GM13977 (cell line): Measurements from ENCODE around the gene LINGO4.

Experiments
- DNase-seq: peaks from one replicate; pipeline ENCODE4 v3.0.0; 2012; ENCODE audit warnings: low spot score
- in situ Hi-C: fragments of 300-500 bp; cut with MboI; formaldehyde crosslinking; loops from one replicate; pipeline ENCODE4 v1.12.0; 2022; ENCODE audit warnings: low sequenced_read_pairs, low pct_unique_long_range_greater_than_20kb, mixed read lengths, inconsistent platforms; ENCODE audit not compliant: unreplicated experiment
- TF ChIP-seq, protein P1 (sequence below): IDR thresholded peaks from 2 replicates; pipeline ENCODE4 v1.5.1; 2012; ENCODE audit warnings: mild to moderate bottlenecking, control low read depth; ENCODE audit not compliant: insufficient read depth; ENCODE audit errors: extremely low read depth, missing control alignments

Gene LINGO4

DNA sequence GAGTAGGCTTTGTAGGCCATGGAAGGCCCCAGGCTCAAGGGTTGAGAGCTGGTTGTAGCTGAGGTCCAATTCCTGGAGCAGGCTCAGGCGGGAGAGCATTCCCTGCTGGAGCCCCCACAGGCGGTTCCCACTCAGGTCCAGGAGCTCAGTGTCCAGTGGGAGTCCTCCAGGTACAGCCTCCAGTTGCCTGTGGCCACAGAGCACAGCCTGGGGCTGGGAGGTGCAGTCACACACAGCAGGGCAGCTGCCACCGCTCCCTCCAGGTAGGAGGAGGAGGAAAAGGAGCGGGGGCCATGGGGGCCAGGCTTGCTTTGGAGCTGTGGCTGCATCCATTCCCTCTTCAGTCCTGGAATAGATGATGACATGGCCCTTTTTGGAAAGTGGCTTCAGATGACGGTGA, 2.8 kb downstream of the LINGO4 start:
- TF ChIP-seq, protein P1, sequence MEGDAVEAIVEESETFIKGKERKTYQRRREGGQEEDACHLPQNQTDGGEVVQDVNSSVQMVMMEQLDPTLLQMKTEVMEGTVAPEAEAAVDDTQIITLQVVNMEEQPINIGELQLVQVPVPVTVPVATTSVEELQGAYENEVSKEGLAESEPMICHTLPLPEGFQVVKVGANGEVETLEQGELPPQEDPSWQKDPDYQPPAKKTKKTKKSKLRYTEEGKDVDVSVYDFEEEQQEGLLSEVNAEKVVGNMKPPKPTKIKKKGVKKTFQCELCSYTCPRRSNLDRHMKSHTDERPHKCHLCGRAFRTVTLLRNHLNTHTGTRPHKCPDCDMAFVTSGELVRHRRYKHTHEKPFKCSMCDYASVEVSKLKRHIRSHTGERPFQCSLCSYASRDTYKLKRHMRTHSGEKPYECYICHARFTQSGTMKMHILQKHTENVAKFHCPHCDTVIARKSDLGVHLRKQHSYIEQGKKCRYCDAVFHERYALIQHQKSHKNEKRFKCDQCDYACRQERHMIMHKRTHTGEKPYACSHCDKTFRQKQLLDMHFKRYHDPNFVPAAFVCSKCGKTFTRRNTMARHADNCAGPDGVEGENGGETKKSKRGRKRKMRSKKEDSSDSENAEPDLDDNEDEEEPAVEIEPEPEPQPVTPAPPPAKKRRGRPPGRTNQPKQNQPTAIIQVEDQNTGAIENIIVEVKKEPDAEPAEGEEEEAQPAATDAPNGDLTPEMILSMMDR: no peak
- in situ Hi-C loops: no loop called here
- DNase-seq: no peak

DNA sequence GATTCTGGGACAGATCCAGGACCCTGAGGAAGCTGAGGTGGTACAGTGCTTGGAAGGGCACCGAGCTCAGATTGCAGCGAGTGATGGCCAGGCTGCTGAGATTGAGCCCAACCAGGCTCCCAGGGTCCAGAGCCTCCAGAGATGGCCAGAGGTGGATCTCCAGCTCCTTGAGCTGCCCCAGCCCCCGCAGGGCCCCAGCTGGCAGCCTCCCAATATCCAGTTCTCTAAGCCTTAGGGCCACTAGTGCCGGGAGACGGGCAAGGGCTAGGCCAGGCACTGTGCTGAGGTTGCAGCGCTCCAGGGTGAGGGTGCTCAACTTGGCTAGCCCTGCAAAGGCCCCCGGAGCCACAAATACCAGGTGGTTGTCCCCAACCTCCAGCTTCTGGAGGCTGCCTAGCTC, 3.4 kb downstream of the LINGO4 start:
- TF ChIP-seq, protein P1: no peak
- in situ Hi-C loops: no loop called here
- no peak for DNase-seq

DNA sequence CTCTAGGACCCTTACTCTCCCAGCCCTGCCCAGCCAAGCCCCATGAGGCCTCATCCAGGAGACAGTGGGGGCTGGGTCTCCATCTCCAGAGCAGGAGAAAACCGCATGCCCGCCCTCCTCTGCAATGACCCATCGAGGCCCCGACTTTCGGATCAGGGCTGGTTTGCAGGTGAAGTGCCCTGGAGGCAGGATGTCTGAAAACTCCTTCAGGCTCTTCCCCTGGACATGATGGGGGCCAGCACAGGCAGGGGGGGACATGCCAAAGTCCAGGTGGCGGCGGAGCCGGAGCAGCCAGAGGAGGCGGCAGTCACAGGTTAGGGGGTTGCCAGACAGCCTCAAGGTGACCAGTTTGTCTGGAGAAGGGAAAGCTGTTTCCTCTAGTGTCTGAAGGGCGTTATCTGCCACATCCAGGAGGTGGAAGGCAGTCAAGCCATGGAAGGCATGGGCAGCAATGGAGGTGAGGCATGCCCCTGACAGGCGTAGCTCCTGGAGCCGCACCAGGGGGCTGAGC, 3.9 kb downstream of the LINGO4 start:
- DNase-seq: no peak
- TF ChIP-seq, protein P1: no peak
- in situ Hi-C loops: no loop called here

DNA sequence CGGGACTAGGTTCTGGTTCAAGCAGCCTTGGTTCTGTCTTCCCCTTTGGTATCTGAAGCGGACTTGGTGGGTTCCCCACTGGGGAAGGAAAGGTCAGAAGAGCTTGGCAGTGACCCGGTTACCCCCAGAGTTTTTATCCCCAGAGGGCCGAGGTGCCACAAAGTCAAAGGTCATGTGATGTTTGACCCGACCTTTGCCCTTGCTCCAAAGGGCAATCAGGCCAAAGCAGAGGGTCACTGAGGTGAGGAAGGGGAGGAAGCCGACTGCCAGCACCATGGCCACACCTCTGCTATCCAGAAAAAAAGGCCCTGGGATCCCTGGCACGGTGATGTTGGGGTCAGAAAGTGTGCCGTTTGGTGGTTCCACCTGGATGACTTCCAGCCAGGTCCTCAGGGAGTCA, 4.4 kb downstream of the LINGO4 start:
- in situ Hi-C loops: no loop called here
- TF ChIP-seq, protein P1: no peak
- no peak for DNase-seq

DNA sequence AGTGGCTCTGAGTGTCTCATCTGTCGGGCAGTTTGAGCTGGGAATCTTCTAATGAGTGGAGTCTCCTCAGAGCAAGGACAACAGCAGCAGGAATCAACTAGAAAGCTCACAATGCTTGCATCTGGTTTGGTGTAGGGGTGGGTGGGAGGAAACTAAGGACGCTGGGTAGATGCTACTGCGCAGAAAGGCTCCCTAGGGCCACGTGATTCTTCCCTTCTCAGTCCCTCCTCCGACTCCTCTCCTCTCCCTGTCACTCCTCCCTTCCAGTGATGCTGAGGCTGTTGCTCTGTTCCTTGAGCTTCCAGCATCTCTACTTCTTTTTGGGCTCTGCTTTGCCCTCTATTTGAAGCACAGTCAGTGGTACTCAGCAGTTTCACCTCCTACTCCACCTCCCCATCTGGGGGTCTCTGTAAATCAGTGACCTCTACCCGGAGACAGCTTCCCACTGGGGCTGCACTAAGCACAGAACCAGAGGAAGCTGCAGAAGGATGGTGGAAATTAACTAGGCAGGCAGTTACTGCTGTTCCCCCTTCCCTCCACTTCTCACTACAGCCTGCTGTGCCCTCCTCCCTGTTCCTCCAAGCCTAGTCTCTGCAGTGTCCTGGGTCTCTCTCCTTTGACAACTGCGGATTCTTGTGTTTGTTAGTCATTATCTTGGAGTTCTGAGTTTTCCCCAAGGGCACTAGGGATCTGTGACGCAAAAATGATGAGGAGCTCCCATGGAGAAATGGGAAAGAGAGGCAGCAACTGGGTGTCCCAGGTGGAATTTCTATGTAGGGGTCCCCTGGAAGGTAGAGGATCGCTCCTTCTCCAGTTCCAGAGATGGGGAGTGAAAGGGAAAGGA, 5.8 kb downstream of the LINGO4 start:
- TF ChIP-seq, protein P1: no peak
- DNase-seq: no peak
- in situ Hi-C loops: no loop called here

DNA sequence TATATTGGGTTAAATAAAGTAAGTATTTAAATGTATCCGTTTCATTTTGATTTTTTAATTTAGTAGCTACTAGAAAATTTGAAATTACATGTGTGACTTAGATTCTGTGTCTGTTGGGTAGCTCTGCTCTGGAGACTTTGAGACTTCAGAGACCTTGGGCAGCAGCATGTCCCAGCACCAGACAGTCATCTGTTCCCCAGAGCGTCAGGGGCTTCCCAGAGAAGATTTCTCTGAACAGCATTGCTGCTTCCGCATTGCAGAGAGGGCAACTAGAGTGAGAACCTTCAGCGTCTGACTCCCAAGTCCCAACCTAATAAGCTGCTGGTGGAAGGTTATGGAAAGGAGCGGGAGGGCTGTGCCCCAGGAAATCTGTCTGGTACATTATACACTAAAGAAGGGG, 6.6 kb downstream of the LINGO4 start:
- in situ Hi-C loops: no loop called here
- no peak for DNase-seq
- TF ChIP-seq, protein P1: no peak
